Left colon (tissue), 2 donors: ENCODE data around the gene PLEKHN1. TPM values are rescaled to one million over a fixed set of nuclear protein-coding genes. Genes with fewer than 3 reads are reported as not detected.
A peak's percentile ranks its signal among the peaks of the same experiment; 100 is the strongest.
"Not testable (repeated sequence)": the region's sequence is repeated elsewhere in the genome, so short reads cannot be mapped to it uniquely, and the experiment has no call there.

Experiments
- ATAC-seq: fragments of 200-7000 bp; cut with Tn5 transposase; one replicate; pipeline ENCODE4 v1.9.1; 2020; ENCODE audit warnings: mild to moderate bottlenecking, moderate library complexity
- DNase-seq, 2 donors: peaks; one replicate each; pipeline ENCODE4 v3.0.0-alpha.2; 2020
- intact Hi-C, 2 donors: fragments of 100-400 bp; cut with DNase I in 1 of 2; cut with micrococcal nuclease in 1 of 2; formaldehyde crosslinking; loops; one replicate each; pipeline versions ENCODE4 v1.11.2 to v1.14.0; 2022; cut with DNase I, micrococcal nuclease
- total RNA-seq, 2 donors: library from RNA; stranded (reverse); fragmentation: NEBNext Ultra II Directional; extraction: Animal tissue kit (Norgen Biotek cat#: 25700); gene quantifications; one replicate each; pipeline ENCODE4 v1.2.1, GENCODE V29; 2021
- donor health status: DM: no; HTN: no; CAD: no.
- donor health status: DM: yes; HTN: yes; CAD: no.

Gene PLEKHN1
- total RNA-seq, 2 donors from 2014 or later: 0.58 to 0.95 TPM

- ATAC-seq (peak; percentile 11), DNase-seq (peak in 1 of 2 donors; percentile 57)
- intact Hi-C loops: no loop called here
Measured at GRCh38 chr1:940107-941014, 25.9 kb upstream of the PLEKHN1 start.

GRCh38 chr1:941015-941587, 25.2 kb upstream of the PLEKHN1 start:
- DNase-seq: no peak
- intact Hi-C loops: no loop called here
- ATAC-seq: no peak

- intact Hi-C loops: no loop called here
- ATAC-seq: peak; percentile 57
- peak; percentile 60 to 69 for DNase-seq
Measured at GRCh38 chr1:941588-942383, 24.5 kb upstream of the PLEKHN1 start.

- DNase-seq (no peak), ATAC-seq (no peak)
- intact Hi-C loops: no loop called here
Measured at GRCh38 chr1:942411-942821, 23.9 kb upstream of the PLEKHN1 start.

GRCh38 chr1:942864-943533, 23.3 kb upstream of the PLEKHN1 start:
- peak; percentile 36 to 68 for DNase-seq
- ATAC-seq: no peak
- intact Hi-C loops: no loop called here

GRCh38 chr1:943545-944340, 22.5 kb upstream of the PLEKHN1 start:
- ATAC-seq (no peak), DNase-seq (no peak)
- intact Hi-C loops: no loop called here

- DNase-seq (no peak), ATAC-seq (no peak)
- intact Hi-C loops: no loop called here
Measured at GRCh38 chr1:944341-945325, 21.6 kb upstream of the PLEKHN1 start.

- no peak for DNase-seq
- intact Hi-C loops: no loop called here
- ATAC-seq: no peak
Measured at GRCh38 chr1:945688-946556, 20.4 kb upstream of the PLEKHN1 start.

- DNase-seq, ATAC-seq, intact Hi-C loops: not testable (repeated sequence)
Measured at GRCh38 chr1:946811-947210, 19.5 kb upstream of the PLEKHN1 start.

GRCh38 chr1:947958-948357, 18.3 kb upstream of the PLEKHN1 start:
- DNase-seq (no peak), ATAC-seq (no peak)
- intact Hi-C loops: no loop called here

- DNase-seq: no peak
- no peak for ATAC-seq
- intact Hi-C loops: no loop called here
Measured at GRCh38 chr1:950268-950667, 16.0 kb upstream of the PLEKHN1 start.

GRCh38 chr1:950881-951280, 15.4 kb upstream of the PLEKHN1 start:
- intact Hi-C loops: no loop called here
- ATAC-seq (no peak), DNase-seq (no peak)

GRCh38 chr1:951364-951763, 14.9 kb upstream of the PLEKHN1 start:
- intact Hi-C loops: no loop called here
- no peak for ATAC-seq

GRCh38 chr1:952201-952600, 14.1 kb upstream of the PLEKHN1 start:
- ATAC-seq (no peak), DNase-seq (no peak)
- intact Hi-C loops: no loop called here

More at GRCh38 chr1:951364-951763, 14.9 kb upstream of the PLEKHN1 start:
- no peak for DNase-seq

- intact Hi-C loops: no loop called here
- ATAC-seq: no peak
Measured at GRCh38 chr1:952603-953002, 13.7 kb upstream of the PLEKHN1 start.

More at GRCh38 chr1:952603-953002, 13.7 kb upstream of the PLEKHN1 start:
- DNase-seq: no peak
